ENCODE data around the gene NXF3. TPM values are rescaled to one million over a fixed set of nuclear protein-coding genes. Genes with fewer than 3 reads are reported as not detected.

The NXF3 gene, protein sequence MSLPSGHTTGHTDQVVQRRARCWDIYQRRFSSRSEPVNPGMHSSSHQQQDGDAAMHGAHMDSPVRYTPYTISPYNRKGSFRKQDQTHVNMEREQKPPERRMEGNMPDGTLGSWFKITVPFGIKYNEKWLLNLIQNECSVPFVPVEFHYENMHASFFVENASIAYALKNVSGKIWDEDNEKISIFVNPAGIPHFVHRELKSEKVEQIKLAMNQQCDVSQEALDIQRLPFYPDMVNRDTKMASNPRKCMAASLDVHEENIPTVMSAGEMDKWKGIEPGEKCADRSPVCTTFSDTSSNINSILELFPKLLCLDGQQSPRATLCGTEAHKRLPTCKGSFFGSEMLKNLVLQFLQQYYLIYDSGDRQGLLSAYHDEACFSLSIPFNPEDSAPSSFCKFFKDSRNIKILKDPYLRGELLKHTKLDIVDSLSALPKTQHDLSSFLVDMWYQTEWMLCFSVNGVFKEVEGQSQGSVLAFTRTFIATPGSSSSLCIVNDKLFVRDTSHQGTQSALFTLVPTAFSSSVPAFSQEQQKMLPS
- total RNA-seq = not detected in 2 replicates

GRCh38 chrX:103092942-103093341 lies at the start of gene NXF3:
Gene NXF3, minus strand, starts transcription at chrX:103093143. Its CDS starts 120 bp downstream, at chrX:103093023.

DNA sequence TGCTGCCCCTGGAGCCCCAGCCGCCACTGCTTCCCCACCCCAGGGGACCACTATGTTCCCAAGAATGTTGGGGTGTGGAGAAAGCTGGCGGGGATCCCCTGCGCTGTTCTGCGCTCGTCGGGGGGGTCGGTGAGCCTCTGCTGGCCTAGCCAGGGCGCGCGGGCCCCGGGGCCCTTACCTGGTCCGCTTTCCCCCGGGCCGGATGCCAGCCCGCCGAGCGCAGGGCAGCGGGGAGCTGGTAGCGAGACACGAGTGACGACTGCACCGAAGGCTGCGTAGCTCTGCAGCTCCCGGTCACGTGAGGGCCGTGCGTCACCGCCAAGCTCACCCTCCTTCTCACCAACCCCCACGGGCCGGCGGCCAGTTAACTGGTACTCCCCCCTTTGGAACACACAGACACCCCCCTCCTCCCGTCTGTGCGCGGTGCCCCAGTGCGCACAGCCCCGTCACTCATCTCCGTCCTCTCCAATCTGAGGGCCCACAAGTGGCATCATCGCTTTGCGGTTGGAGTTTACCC lies 29.0 kb downstream of the NXF3 start, which contains the start of gene BEX1:
BEX1 (minus strand) TSS at position 254 of the 517 bp plus-strand sequence. CDS start 897 bp downstream, outside the sequence.

Other genes with a start within 250 kb of the NXF3 start
- gene RAB40AL, start 155.9 kb downstream of the NXF3 start, total RNA-seq = 0.26 and 0.37 TPM in 2 replicates
- gene BEX1, start 29.0 kb downstream of the NXF3 start, total RNA-seq = not detected in 2 replicates
- 12.2 and 12.6 TPM in 2 replicates for gene BEX4, start 122.0 kb upstream of the NXF3 start, total RNA-seq
- gene TCEAL8, start 162.0 kb upstream of the NXF3 start, total RNA-seq = 115 and 131 TPM in 2 replicates
- not detected in 2 replicates for gene TCEAL5, start 183.6 kb upstream of the NXF3 start, total RNA-seq
- gene BEX2, start 217.8 kb upstream of the NXF3 start, total RNA-seq = 0.68 and 0.79 TPM in 2 replicates
- gene TCEAL7, start 237.1 kb upstream of the NXF3 start, total RNA-seq = 25.2 and 27.7 TPM in 2 replicates

Data from aortic smooth muscle cell (primary cell).